Measurements from ENCODE around the gene IRF9.

Gene IRF9

DNA sequence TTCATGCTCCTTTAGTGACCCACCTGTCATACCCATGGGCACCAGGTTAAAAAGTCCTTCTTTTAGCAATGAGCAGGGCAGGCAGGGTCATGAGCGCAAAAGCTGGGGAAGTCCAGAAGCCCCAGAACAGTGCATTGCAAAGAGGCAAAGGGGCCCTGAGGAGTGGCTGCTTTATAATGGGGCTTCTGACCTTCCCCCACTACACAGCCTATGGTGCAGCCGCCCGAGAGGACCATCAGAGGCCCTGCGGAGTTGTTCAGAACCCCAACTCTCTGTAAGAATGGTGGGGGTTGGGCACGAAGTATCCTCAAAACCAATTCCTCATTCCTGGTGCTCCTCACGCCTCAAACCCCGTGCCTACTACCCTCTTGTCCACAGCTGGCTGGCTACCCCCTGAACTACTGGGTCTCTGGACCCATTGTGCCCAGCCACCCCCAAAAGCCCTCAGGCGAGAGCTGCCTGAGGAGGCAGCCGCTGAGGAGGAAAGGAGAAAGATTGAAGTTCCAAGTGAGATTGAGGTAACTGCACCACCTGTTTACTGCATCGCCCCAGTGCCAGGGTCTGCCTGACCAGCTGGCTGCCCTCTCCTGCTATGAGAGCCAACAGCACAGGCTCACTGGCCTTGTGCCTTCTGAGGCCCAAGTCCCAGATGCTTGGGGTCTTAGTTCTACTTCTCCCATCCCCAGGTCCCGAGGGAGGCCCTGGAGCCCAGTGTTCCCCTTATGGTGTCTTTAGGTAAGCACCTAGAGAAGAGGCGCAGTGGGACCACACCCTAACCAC is 17.5 kb downstream of the IRF9 start:
- TF ChIP-seq TCF12 (IDR thresholded peaks at IDR 0.05; ENCODE audit: low read depth) (no peak), YY1 (IDR thresholded peaks at IDR 0.05; ENCODE audit: low read depth) (no peak), RAD21 (IDR thresholded peaks at IDR 0.05; ENCODE audit: low read depth) (no peak), TEAD4 (IDR thresholded peaks at IDR 0.05) (no peak), NFIC (IDR thresholded peaks at IDR 0.05) (no peak), TAF1 (IDR thresholded peaks at IDR 0.05; ENCODE audit: low read depth) (no peak), FOXM1 (IDR thresholded peaks at IDR 0.05; ENCODE audit: borderline replicate concordance, low read depth) (no peak), ZBTB7A (IDR thresholded peaks at IDR 0.05; ENCODE audit: low read depth) (no peak)
- TF ChIP-seq, protein P1, sequence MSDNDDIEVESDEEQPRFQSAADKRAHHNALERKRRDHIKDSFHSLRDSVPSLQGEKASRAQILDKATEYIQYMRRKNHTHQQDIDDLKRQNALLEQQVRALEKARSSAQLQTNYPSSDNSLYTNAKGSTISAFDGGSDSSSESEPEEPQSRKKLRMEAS (IDR thresholded peaks at IDR 0.05) = no peak

- TF ChIP-seq, protein P2, sequence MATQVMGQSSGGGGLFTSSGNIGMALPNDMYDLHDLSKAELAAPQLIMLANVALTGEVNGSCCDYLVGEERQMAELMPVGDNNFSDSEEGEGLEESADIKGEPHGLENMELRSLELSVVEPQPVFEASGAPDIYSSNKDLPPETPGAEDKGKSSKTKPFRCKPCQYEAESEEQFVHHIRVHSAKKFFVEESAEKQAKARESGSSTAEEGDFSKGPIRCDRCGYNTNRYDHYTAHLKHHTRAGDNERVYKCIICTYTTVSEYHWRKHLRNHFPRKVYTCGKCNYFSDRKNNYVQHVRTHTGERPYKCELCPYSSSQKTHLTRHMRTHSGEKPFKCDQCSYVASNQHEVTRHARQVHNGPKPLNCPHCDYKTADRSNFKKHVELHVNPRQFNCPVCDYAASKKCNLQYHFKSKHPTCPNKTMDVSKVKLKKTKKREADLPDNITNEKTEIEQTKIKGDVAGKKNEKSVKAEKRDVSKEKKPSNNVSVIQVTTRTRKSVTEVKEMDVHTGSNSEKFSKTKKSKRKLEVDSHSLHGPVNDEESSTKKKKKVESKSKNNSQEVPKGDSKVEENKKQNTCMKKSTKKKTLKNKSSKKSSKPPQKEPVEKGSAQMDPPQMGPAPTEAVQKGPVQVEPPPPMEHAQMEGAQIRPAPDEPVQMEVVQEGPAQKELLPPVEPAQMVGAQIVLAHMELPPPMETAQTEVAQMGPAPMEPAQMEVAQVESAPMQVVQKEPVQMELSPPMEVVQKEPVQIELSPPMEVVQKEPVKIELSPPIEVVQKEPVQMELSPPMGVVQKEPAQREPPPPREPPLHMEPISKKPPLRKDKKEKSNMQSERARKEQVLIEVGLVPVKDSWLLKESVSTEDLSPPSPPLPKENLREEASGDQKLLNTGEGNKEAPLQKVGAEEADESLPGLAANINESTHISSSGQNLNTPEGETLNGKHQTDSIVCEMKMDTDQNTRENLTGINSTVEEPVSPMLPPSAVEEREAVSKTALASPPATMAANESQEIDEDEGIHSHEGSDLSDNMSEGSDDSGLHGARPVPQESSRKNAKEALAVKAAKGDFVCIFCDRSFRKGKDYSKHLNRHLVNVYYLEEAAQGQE (IDR thresholded peaks at IDR 0.05; ENCODE audit: low read depth) = no peak
- TF ChIP-seq CEBPB (IDR thresholded peaks at IDR 0.05) (no peak), TAF1 (IDR thresholded peaks at IDR 0.05; ENCODE audit: low read depth) (no peak), ZBTB7A (IDR thresholded peaks at IDR 0.05; ENCODE audit: low read depth) (no peak), FOXM1 (IDR thresholded peaks at IDR 0.05; ENCODE audit: borderline replicate concordance, low read depth) (no peak), NFIC (IDR thresholded peaks at IDR 0.05) (no peak)
- TF ChIP-seq, protein P1 (IDR thresholded peaks at IDR 0.05) = no peak
Measured at GRCh38 chr14:24179294-24179960, 18.4 kb downstream of the IRF9 start.

- TF ChIP-seq TEAD4 (IDR thresholded peaks at IDR 0.05) = no peak
- TF ChIP-seq CREB1 (IDR thresholded peaks at IDR 0.05; ENCODE audit: low read depth) = peak; percentile 66; the same call in 1 of the 2 replicates
Measured at GRCh38 chr14:24179961-24180796, 19.1 kb downstream of the IRF9 start.

- TF ChIP-seq TAF1 (IDR thresholded peaks at IDR 0.05; ENCODE audit: low read depth) (no peak), TCF12 (IDR thresholded peaks at IDR 0.05; ENCODE audit: low read depth) (no peak), EGR1 (IDR thresholded peaks at IDR 0.05) (no peak), NFIC (IDR thresholded peaks at IDR 0.05) (no peak), CEBPB (IDR thresholded peaks at IDR 0.05) (no peak)
Measured at GRCh38 chr14:24181371-24182077, 20.5 kb downstream of the IRF9 start.

GRCh38 chr14:24182110-24182882 is 21.2 kb downstream of the IRF9 start:
- TF ChIP-seq, protein P3, sequence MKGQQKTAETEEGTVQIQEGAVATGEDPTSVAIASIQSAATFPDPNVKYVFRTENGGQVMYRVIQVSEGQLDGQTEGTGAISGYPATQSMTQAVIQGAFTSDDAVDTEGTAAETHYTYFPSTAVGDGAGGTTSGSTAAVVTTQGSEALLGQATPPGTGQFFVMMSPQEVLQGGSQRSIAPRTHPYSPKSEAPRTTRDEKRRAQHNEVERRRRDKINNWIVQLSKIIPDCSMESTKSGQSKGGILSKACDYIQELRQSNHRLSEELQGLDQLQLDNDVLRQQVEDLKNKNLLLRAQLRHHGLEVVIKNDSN (IDR thresholded peaks at IDR 0.05) = no peak
- no peak for TF ChIP-seq NFIC (IDR thresholded peaks at IDR 0.05)
- TF ChIP-seq YY1 (IDR thresholded peaks at IDR 0.05; ENCODE audit: low read depth) = no peak
- TF ChIP-seq, protein P1 (IDR thresholded peaks at IDR 0.05) = no peak
- no peak for TF ChIP-seq TAF1 (IDR thresholded peaks at IDR 0.05; ENCODE audit: low read depth)
- TF ChIP-seq RAD21 (IDR thresholded peaks at IDR 0.05; ENCODE audit: low read depth) = no peak
- TF ChIP-seq FOXM1 (IDR thresholded peaks at IDR 0.05; ENCODE audit: borderline replicate concordance, low read depth) = no peak

GRCh38 chr14:24183014-24183481 is 22.0 kb downstream of the IRF9 start:
- TF ChIP-seq, protein P2 (IDR thresholded peaks at IDR 0.05; ENCODE audit: low read depth) = no peak
- TF ChIP-seq TEAD4 (IDR thresholded peaks at IDR 0.05) (no peak), YY1 (IDR thresholded peaks at IDR 0.05; ENCODE audit: low read depth) (no peak), RAD21 (IDR thresholded peaks at IDR 0.05; ENCODE audit: low read depth) (no peak), CEBPB (IDR thresholded peaks at IDR 0.05) (no peak), EGR1 (IDR thresholded peaks at IDR 0.05) (no peak), ZBTB7A (IDR thresholded peaks at IDR 0.05; ENCODE audit: low read depth) (no peak), CREB1 (IDR thresholded peaks at IDR 0.05; ENCODE audit: low read depth) (no peak), TAF1 (IDR thresholded peaks at IDR 0.05; ENCODE audit: low read depth) (no peak), EP300 (IDR thresholded peaks at IDR 0.05; ENCODE audit: borderline replicate concordance) (no peak), NFIC (IDR thresholded peaks at IDR 0.05) (no peak), FOXM1 (IDR thresholded peaks at IDR 0.05; ENCODE audit: borderline replicate concordance, low read depth) (no peak), TCF12 (IDR thresholded peaks at IDR 0.05; ENCODE audit: low read depth) (no peak)
- TF ChIP-seq, protein P1 (IDR thresholded peaks at IDR 0.05) = no peak
- TF ChIP-seq, protein P3 (IDR thresholded peaks at IDR 0.05) = no peak
